GM12878 (cell line): ENCODE measurements around the gene ALMS1.
"Not testable (repeated sequence)": the region's sequence is repeated elsewhere in the genome, so short reads cannot be mapped to it uniquely, and the experiment has no call there.

Experiments
- CTCF ChIP-seq, 3 experiments: IDR thresholded peaks in 2 of 3; conservative IDR thresholded peaks in 1 of 3; 2 replicates each; pipeline ENCODE4 v1.5.1; 2011; ENCODE audit warnings: low read depth in 3 of 3, low read length in 3 of 3, mild to moderate bottlenecking in 3 of 3, control low read depth in 2 of 3, moderate library complexity in 2 of 3, inconsistent platforms in 1 of 3, mixed read lengths in 1 of 3; ENCODE audit not compliant: control insufficient read depth in 2 of 3, insufficient read depth in 1 of 3; ENCODE audit errors: extremely low read depth in 1 of 3
- POLR2A ChIP-seq: IDR thresholded peaks from 2 replicates; pipeline ENCODE4 v1.6.1; 2011; ENCODE audit warnings: low read depth, mild to moderate bottlenecking, low read length
- RAD21 ChIP-seq: IDR thresholded peaks from 2 replicates; pipeline ENCODE4 v1.6.1; 2011; ENCODE audit warnings: mild to moderate bottlenecking, low read depth, low read length, moderate library complexity; ENCODE audit not compliant: insufficient read depth
- SP1 ChIP-seq: IDR thresholded peaks from one replicate; pipeline ENCODE4 v1.6.1; 2011; ENCODE audit warnings: low read depth, low read length

- not testable (repeated sequence) for TF ChIP-seq RAD21; POLR2A; SP1; CTCF (IDR thresholded peaks at IDR 0.05 in 2 of 3, conservative IDR thresholded peaks at IDR 0.05 in 1 of 3; ENCODE audit: control insufficient read depth in 2 of 3, extremely low read depth in 1 of 3, insufficient read depth in 1 of 3, low read depth in 3 of 3, low read length in 3 of 3)
Observed at GRCh38 chr2:73510470-73510869, 124.8 kb downstream of the ALMS1 start.
